Activated B cell treated with CpG ODN at 0.5 μM for 24 hours (primary cell): ENCODE results near the gene RABGEF1. TPM values are rescaled to one million over a fixed set of nuclear protein-coding genes. Genes with fewer than 3 reads are reported as not detected.
"Not testable (repeated sequence)": the region's sequence is repeated elsewhere in the genome, so short reads cannot be mapped to it uniquely, and the experiment has no call there.

Experiments
- ATAC-seq: fragments of 200-7000 bp; cut with Tn5 transposase; one replicate; pipeline ENCODE4 v1.10.0; 2021; ENCODE audit warnings: low read depth, mild to moderate bottlenecking, moderate library complexity
- CTCF ChIA-PET: fragments of 350-600 bp; sonication (Branson Sonifier 250); formaldehyde crosslinking; loops from one replicate; lab custom pipeline; 2021; ENCODE audit warnings: antibody characterized with exemption; lab: Charles Lee
- POLR2A ChIA-PET: fragments of 350-600 bp; sonication (Branson Sonifier 250); formaldehyde crosslinking; loops from one replicate; lab custom pipeline; 2021; ENCODE audit warnings: antibody characterized with exemption; lab: Charles Lee
- DNase-seq: peaks from one replicate; pipeline ENCODE4 v3.0.0; 2022
- H3K27ac Mint-ChIP-seq: one replicate; pipeline ENCODE4 v1.8.0; 2020; ENCODE audit warnings: mixed read lengths
- H3K27me3 Mint-ChIP-seq: one replicate; pipeline ENCODE4 v1.8.0; 2021; ENCODE audit warnings: mixed read lengths
- H3K36me3 Mint-ChIP-seq: one replicate; pipeline ENCODE4 v1.8.0; 2021; ENCODE audit warnings: low read depth, mixed read lengths
- H3K4me1 Mint-ChIP-seq: one replicate; pipeline ENCODE4 v1.8.0; 2021; ENCODE audit warnings: mixed read lengths
- H3K4me3 Mint-ChIP-seq: one replicate; pipeline ENCODE4 v1.8.0; 2020; ENCODE audit warnings: mild to moderate bottlenecking, mixed read lengths
- H3K9me3 Mint-ChIP-seq: one replicate; pipeline ENCODE4 v1.8.0; 2020; ENCODE audit warnings: mixed read lengths
- intact Hi-C: fragments of 100-400 bp; cut with micrococcal nuclease; formaldehyde crosslinking; loops from one replicate; pipeline ENCODE4 v1.15.1; 2024
- total RNA-seq: library from RNA; stranded (reverse); gene quantifications from 2 replicates; pipeline ENCODE4 v1.2.3, GENCODE V29; 2022
- TF ChIP-seq, protein P1 (sequence below): fragments of 200-600 bp; IDR thresholded peaks from one replicate; pipeline ENCODE4 v1.8.0; 2022; ENCODE audit warnings: antibody characterized with exemption, mild to moderate bottlenecking

The RABGEF1 gene
- total RNA-seq, 1 donor from 2014 or later = 19.7 TPM

DNA sequence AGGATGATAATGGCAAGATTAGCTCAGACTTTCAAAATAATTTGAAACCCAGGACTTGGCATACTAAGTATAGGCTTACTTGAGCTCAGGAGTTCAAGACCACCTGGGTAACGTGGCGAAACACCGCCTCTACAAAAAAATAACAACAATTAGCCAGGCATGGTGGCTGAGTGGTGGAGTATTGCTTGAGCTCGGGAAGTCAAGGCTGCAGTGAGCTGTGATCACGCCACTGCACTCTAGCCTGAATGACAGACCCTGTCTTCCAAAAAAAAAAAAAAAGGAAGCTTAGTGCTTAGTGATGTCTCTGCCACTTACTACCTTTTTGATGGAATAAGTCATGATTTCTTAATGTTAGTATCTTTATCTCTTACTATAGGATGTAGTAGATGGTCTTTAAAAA, 25.5 kb downstream of the RABGEF1 start:
- Mint-ChIP-seq H3K4me3 (no peak overlapping the region), H3K4me1 (peaks cover 64% of the 10 kb centered on the region), H3K9me3 (peaks cover 6% of the 10 kb centered on the region), H3K27me3 (no peaks in the 10 kb centered on the region), H3K36me3 (peaks cover 10% of the 10 kb centered on the region), H3K27ac (no peak overlapping the region)
- DNase-seq (no peak), ATAC-seq (no peak)
- CTCF ChIA-PET = no interaction called here
- POLR2A ChIA-PET = interaction anchor here (0.5 to 1.1 kb wide), 4 partner anchors 11 to 134 kb away, joined by 3 to 6 read pairs (median 3); partner anchors contain the start of gene RABGEF1
- intact Hi-C loops = no loop called here
- TF ChIP-seq, protein P1, sequence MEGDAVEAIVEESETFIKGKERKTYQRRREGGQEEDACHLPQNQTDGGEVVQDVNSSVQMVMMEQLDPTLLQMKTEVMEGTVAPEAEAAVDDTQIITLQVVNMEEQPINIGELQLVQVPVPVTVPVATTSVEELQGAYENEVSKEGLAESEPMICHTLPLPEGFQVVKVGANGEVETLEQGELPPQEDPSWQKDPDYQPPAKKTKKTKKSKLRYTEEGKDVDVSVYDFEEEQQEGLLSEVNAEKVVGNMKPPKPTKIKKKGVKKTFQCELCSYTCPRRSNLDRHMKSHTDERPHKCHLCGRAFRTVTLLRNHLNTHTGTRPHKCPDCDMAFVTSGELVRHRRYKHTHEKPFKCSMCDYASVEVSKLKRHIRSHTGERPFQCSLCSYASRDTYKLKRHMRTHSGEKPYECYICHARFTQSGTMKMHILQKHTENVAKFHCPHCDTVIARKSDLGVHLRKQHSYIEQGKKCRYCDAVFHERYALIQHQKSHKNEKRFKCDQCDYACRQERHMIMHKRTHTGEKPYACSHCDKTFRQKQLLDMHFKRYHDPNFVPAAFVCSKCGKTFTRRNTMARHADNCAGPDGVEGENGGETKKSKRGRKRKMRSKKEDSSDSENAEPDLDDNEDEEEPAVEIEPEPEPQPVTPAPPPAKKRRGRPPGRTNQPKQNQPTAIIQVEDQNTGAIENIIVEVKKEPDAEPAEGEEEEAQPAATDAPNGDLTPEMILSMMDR = no peak

DNA sequence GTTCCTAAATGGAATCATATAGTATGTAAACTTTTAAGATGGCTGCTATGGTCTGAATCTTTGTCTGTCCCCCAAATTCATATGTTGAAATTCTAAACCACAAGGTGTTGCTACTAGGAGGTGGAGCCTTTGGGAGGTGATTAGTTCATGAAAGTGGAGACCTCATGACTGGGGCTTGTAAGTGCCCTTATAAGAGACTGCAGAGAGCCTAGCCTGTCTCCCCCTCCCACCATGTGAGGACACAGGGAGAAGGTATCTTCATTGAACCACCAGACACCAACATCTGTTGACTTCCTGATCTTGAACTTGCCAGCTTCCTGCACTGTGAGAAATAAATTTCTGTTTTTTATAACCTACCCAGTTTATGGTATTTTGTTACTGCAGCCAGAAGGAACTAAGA, 27.0 kb downstream of the RABGEF1 start:
- not testable (repeated sequence) for H3K4me3 Mint-ChIP-seq, ATAC-seq

DNA sequence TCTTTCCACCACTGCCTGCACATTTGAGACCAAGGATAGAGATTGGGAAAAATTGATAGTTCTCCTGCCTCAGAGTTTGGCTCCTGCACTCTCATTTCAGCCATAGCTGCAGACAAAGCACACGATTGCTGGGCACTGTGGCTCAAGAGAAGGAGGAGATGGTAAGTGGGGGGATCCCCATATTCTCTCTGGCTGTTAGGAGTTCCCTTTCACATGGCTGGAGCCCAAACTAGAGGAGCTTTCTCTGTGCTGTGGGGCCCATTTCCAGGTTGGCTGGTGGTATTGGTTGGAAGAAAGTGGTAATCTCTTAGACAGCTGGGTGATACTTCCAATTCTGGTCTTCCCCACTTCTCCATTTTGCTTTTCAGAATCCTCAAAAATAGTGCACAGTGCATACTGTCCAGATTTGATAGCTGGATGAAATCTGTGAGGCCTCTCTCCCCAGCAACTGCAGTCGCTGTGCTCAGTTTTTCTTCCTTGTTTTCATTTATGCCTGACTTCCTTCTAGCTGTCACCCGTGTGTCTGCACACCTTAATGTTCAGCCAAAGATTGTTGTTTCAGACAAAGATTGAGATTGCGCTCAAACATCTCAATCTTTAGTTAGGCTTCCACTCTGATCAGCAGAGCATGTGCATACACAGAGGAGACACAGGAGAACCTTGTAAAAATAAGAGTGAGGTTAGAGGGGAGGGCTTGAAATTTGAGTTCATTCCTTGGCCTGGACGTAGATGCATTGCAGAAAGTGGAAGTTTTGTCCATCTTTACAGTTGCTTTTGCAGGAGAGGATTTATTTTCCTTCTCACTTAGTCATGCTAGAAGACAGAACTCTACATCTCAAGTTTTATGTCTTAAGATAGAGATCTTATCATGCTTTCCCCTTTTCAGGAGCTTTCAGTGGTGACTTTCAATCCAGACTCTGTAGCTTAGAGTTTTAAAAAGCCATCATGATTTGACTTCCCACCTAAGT, 28.6 kb downstream of the RABGEF1 start:
- intact Hi-C loops = loop anchor here (1.0 to 2.0 kb wide), 2 partner anchors 18 to 212 kb away; no protein-coding TSS in a partner anchor
- H3K36me3 Mint-ChIP-seq = peaks cover 21% of the 10 kb centered on the region
- no peaks in the 10 kb centered on the region for H3K9me3 Mint-ChIP-seq
- peak overlapping the region; percentile 0 for H3K4me3 Mint-ChIP-seq
- H3K27ac Mint-ChIP-seq = peak overlapping the region; percentile 76
- TF ChIP-seq, protein P1 = no peak
- DNase-seq = no peak
- peaks cover 62% of the 10 kb centered on the region for H3K4me1 Mint-ChIP-seq
- H3K27me3 Mint-ChIP-seq = no peaks in the 10 kb centered on the region
- peak; percentile 31 for ATAC-seq
- ChIA-PET POLR2A (interaction anchor here (0.5 to 1.4 kb wide), 4 partner anchors 29 to 75 kb away, joined by 3 to 6 read pairs (median 4); partner anchors contain the start of gene RABGEF1), CTCF (interaction anchor here (1.1 kb wide), 1 partner anchor 212 kb away, joined by 5 read pairs; no protein-coding TSS in a partner anchor)

More for the DNA sequence above, 27.0 kb downstream of the RABGEF1 start:
- H3K27me3 Mint-ChIP-seq, H3K9me3 Mint-ChIP-seq, CTCF ChIA-PET, POLR2A ChIA-PET, intact Hi-C loops, DNase-seq: not testable (repeated sequence)
- H3K27ac Mint-ChIP-seq = peak overlapping the region; percentile 63
- H3K36me3 Mint-ChIP-seq = peaks cover 17% of the 10 kb centered on the region
- peaks cover 72% of the 10 kb centered on the region for H3K4me1 Mint-ChIP-seq

DNA sequence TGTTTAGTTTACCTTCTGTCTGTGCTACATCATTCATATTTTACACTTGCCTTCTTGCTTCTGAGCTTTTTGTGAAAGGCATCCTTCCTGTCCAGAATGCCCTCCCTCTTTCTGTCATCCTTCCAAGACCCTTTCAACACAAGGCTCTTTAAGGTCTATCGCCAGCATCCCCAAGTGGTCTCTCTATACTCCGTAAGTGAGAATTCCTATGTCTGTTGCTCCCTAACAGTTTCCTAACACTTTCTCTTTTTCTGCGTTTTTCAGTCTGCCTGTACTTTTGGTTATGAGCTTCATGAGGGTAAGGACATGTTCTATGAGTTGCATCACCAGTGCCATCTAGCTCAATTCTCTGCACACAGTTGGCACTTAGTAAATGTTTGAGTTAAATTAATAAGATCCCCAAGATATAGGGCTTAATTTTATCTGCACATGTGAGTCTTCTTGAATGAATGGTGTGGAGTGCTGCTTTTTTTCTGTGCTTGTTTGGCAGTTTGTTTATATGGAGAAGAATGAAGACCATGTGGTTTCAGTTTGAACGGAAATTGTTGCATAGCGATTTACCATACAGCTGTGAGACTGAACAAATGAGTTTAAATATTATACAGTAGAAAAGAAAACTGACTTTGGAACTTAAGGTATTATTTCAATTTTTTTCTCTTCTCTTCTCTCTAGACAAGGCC, 29.4 kb downstream of the RABGEF1 start:
- CTCF ChIA-PET = interaction anchor here (0.6 to 1.1 kb wide), 2 partner anchors 212 to 215 kb away, joined by 3 to 5 read pairs; no protein-coding TSS in a partner anchor
- Mint-ChIP-seq H3K36me3 (peaks cover 29% of the 10 kb centered on the region), H3K27me3 (no peaks in the 10 kb centered on the region), H3K9me3 (no peaks in the 10 kb centered on the region), H3K4me3 (no peak overlapping the region), H3K4me1 (peaks cover 53% of the 10 kb centered on the region), H3K27ac (peak overlapping the region; percentile 76)
- POLR2A ChIA-PET = interaction anchor here (1.0 to 1.4 kb wide), 3 partner anchors 29 to 74 kb away, joined by 3 to 6 read pairs (median 5); partner anchors contain the start of gene RABGEF1
- DNase-seq (no peak), ATAC-seq (no peak)
- intact Hi-C loops = loop anchor here (1.0 to 5.0 kb wide), 3 partner anchors 19 to 213 kb away; no protein-coding TSS in a partner anchor
- TF ChIP-seq, protein P1 = no peak

DNA sequence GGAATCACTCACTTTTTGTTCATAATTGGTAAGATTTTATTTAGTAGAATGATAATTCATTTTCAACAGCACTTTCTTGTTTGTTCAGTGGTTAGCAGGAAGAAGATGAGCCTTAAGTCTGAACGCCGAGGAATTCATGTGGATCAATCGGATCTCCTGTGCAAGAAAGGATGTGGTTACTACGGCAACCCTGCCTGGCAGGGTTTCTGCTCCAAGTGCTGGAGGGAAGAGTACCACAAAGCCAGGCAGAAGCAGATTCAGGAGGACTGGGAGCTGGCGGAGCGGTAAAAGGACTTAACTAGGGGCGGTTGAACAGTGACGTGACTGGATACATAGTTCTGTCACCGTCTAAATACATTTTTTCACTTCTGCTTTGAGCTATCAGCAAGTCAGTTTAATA, 31.3 kb downstream of the RABGEF1 start:
- ChIA-PET CTCF (no interaction called here), POLR2A (interaction anchor here (0.5 kb wide), 1 partner anchor 33 kb away, joined by 6 read pairs; no protein-coding TSS in a partner anchor)
- intact Hi-C loops = loop anchor here (5.0 kb wide), 1 partner anchor 34 kb away; no protein-coding TSS in a partner anchor
- Mint-ChIP-seq H3K27ac (peak overlapping the region; percentile 14), H3K4me1 (peaks cover 44% of the 10 kb centered on the region), H3K27me3 (no peaks in the 10 kb centered on the region), H3K4me3 (no peak overlapping the region), H3K36me3 (peaks cover 48% of the 10 kb centered on the region), H3K9me3 (no peaks in the 10 kb centered on the region)
- DNase-seq (no peak), ATAC-seq (no peak)
- TF ChIP-seq, protein P1 = no peak

DNA sequence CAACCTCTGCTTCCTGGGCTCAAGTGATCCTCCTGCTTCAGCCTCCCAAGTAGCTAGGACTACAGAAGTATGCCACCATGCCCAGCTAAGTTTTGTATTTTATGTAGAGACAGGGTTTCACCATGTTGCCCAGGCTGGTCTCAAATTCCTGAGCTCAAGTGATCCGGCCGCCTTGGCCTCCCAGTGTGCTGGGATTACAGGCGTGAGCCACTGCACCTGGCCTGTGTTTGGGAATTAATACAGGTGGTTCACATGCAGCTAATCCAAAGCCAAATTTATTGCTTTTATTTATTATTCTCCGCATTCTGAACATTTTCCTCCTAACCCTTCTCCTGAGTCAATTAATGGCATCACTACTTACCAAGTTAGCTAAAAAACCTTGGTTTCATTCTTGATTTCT, 33.2 kb downstream of the RABGEF1 start:
- ATAC-seq = not testable (repeated sequence)

DNA sequence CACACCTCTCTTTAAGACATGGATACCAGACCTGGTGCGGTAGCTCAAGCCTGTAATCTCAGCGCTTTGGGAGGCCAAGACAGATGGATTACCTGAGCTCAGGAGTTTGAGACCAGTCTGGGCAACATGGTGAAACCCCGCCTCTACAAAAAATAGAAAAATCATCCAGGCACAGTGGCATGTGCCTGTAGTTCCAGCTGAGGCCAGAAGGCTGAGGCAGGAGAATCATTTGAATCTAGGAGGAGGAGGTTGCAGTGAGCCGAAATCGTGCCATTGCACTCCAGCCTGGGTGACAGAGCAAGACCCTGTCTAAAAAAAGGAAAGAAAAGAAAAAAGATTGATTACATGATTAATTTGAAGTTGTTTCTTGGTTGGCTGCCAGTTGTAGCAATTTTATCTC, 35.9 kb downstream of the RABGEF1 start:
- H3K4me1 Mint-ChIP-seq, H3K27me3 Mint-ChIP-seq, H3K27ac Mint-ChIP-seq, DNase-seq, H3K9me3 Mint-ChIP-seq, H3K4me3 Mint-ChIP-seq, ATAC-seq, intact Hi-C loops: not testable (repeated sequence)
- POLR2A ChIA-PET = interaction anchor here (0.8 kb wide), 1 partner anchor 10 kb away, joined by 3 read pairs; no protein-coding TSS in a partner anchor
- H3K36me3 Mint-ChIP-seq = peaks cover 82% of the 10 kb centered on the region
- CTCF ChIA-PET = interaction anchor here (0.8 kb wide), 1 partner anchor 11 kb away, joined by 4 read pairs; no protein-coding TSS in a partner anchor

More for the DNA sequence above, 33.2 kb downstream of the RABGEF1 start:
- CTCF ChIA-PET, DNase-seq, H3K27me3 Mint-ChIP-seq, H3K9me3 Mint-ChIP-seq, H3K27ac Mint-ChIP-seq, H3K4me3 Mint-ChIP-seq: not testable (repeated sequence)
- intact Hi-C loops = loop anchor here (5.0 kb wide), 1 partner anchor 36 kb away; no protein-coding TSS in a partner anchor
- POLR2A ChIA-PET = interaction anchor here (0.6 kb wide), 1 partner anchor 605 kb away, joined by 6 read pairs; no protein-coding TSS in a partner anchor
- Mint-ChIP-seq H3K4me1 (peaks cover 28% of the 10 kb centered on the region), H3K36me3 (peaks cover 64% of the 10 kb centered on the region)
